SK-N-SH (cell line): ENCODE data around the gene LRMDA. TPM values are rescaled to one million over a fixed set of nuclear protein-coding genes. Genes with fewer than 3 reads are reported as not detected.

Experiments
- CTCF ChIA-PET: fragments of 300-600, 350-600 bp; formaldehyde crosslinking; extraction: SDS; loops from one replicate; lab custom pipeline; 2021; lab: Yijun Ruan, JAX
- POLR2A ChIA-PET: fragments of 350-600 bp; sonication (Branson Sonifier 250); formaldehyde crosslinking; extraction: SDS; loops from one replicate; lab custom pipeline; 2020; ENCODE audit warnings: antibody characterized with exemption, inconsistent platforms; lab: Yijun Ruan, JAX
- DNase-seq: peaks from one replicate; pipeline ENCODE4 v3.0.0; 2012
- H2AFZ ChIP-seq: fragments of 200-600 bp; sonication (generic); 2 replicates; pipeline ENCODE4 v1.8.1; 2016; ENCODE audit warnings: antibody characterized with exemption, mild to moderate bottlenecking, low read depth
- H3F3A ChIP-seq: fragments of 200-600 bp; sonication (generic); replicated peaks from 2 replicates; pipeline ENCODE3; 2016; ENCODE audit warnings: antibody characterized with exemption, mild to moderate bottlenecking; ENCODE audit not compliant: insufficient read depth
- H3K27ac ChIP-seq, 2 experiments: fragments of 200-500 bp in 1 of 2; fragments of 200-600 bp in 1 of 2; sonication (Bioruptor generic) in 1 of 2; sonication (generic), shearing (Covaris generic) in 1 of 2; 2 replicates each; pipeline versions ENCODE4 v1.5.1 to v1.6.1; 2014 to 2016; ENCODE audit warnings: low read depth in 2 of 2, inconsistent platforms in 1 of 2, low read length in 1 of 2, mild to moderate bottlenecking in 1 of 2, mixed read lengths in 1 of 2
- H3K27me3 ChIP-seq: fragments of 200-600 bp; sonication (generic), shearing (Covaris generic); 2 replicates; pipeline ENCODE4 v1.6.1; 2016; ENCODE audit warnings: mixed run types; ENCODE audit not compliant: insufficient read depth
- H3K36me3 ChIP-seq, 2 experiments: fragments of 200-500 bp in 1 of 2; fragments of 200-600 bp in 1 of 2; sonication (Bioruptor generic) in 1 of 2; sonication (generic) in 1 of 2; replicated peaks in 1 of 2; 2 replicates each; pipeline versions ENCODE3 to v1.5.1; 2014 to 2016; ENCODE audit warnings: low read length in 1 of 2, mild to moderate bottlenecking in 1 of 2; ENCODE audit not compliant: insufficient read depth in 2 of 2, control insufficient read depth in 1 of 2
- H3K4me1 ChIP-seq, 2 experiments: fragments of 200-500 bp in 1 of 2; fragments of 200-600 bp in 1 of 2; sonication (Bioruptor generic) in 1 of 2; sonication (generic), shearing (Covaris generic) in 1 of 2; 2 replicates each; pipeline versions ENCODE4 v1.5.1 to v1.6.1; 2014 to 2016; ENCODE audit warnings: low read depth in 1 of 2, low read length in 1 of 2, mixed run types in 1 of 2; ENCODE audit not compliant: insufficient read depth in 2 of 2, control insufficient read depth in 1 of 2
- H3K4me2 ChIP-seq: fragments of 200-600 bp; sonication (generic), shearing (Covaris generic); 2 replicates; pipeline ENCODE4 v1.6.1; 2017; ENCODE audit warnings: mixed run types
- H3K4me3 ChIP-seq, 2 experiments: fragments of 200-500 bp in 1 of 2; fragments of 200-600 bp in 1 of 2; sonication (Bioruptor generic) in 1 of 2; sonication (generic), shearing (Covaris generic) in 1 of 2; 2 replicates each; pipeline versions ENCODE4 v1.5.1 to v1.8.1; 2014 to 2016; ENCODE audit warnings: low read depth in 2 of 2, inconsistent platforms in 1 of 2, low read length in 1 of 2, mild to moderate bottlenecking in 1 of 2, mixed read lengths in 1 of 2, moderate library complexity in 1 of 2
- H3K79me2 ChIP-seq: fragments of 200-600 bp; sonication (generic); 2 replicates; pipeline ENCODE4 v1.8.1; 2017; ENCODE audit warnings: mild to moderate bottlenecking; ENCODE audit not compliant: insufficient read depth
- H3K9ac ChIP-seq: fragments of 200-600 bp; sonication (generic); 2 replicates; pipeline ENCODE4 v1.6.1; 2017; ENCODE audit warnings: mixed run types
- H3K9me2 ChIP-seq: fragments of 200-600 bp; sonication (generic); 2 replicates; pipeline ENCODE4 v1.6.1; 2017; ENCODE audit warnings: mixed run types
- H3K9me3 ChIP-seq: fragments of 200-600 bp; sonication (generic); 2 replicates; pipeline ENCODE4 v1.6.1; 2017; ENCODE audit warnings: mixed run types, mild to moderate bottlenecking, moderate library complexity
- H4K20me1 ChIP-seq: fragments of 200-600 bp; sonication (generic); 2 replicates; pipeline ENCODE4 v1.6.1; 2017; ENCODE audit warnings: mild to moderate bottlenecking, mixed run types; ENCODE audit not compliant: insufficient read depth
- CTCF ChIP-seq: fragments of 200-600 bp; sonication (generic); IDR thresholded peaks from 2 replicates; pipeline ENCODE4 v1.6.1; 2017; ENCODE audit warnings: antibody characterized with exemption, mild to moderate bottlenecking, moderate library complexity
- FOSL2 ChIP-seq: IDR thresholded peaks from 2 replicates; pipeline ENCODE4 v1.4.0; 2012; ENCODE audit warnings: low read depth, mild to moderate bottlenecking, moderate library complexity, borderline replicate concordance
- FOXJ3 ChIP-seq: sonication (generic); formaldehyde crosslinking; IDR thresholded peaks from 2 replicates; pipeline ENCODE4 v1.5.1; 2020; ENCODE audit warnings: mild to moderate bottlenecking, missing genetic modification reagents
- FOXM1 ChIP-seq: IDR thresholded peaks from 2 replicates; pipeline ENCODE4 v1.4.0; 2012; ENCODE audit warnings: low read depth, mild to moderate bottlenecking
- MAX ChIP-seq: IDR thresholded peaks from 2 replicates; pipeline ENCODE4 v1.4.0; 2012; ENCODE audit warnings: low read depth
- MEF2A ChIP-seq: IDR thresholded peaks from 2 replicates; pipeline ENCODE4 v1.4.0; 2012; ENCODE audit warnings: low read depth, borderline replicate concordance
- MXI1 ChIP-seq: IDR thresholded peaks from 2 replicates; pipeline ENCODE4 v1.6.1; 2012; ENCODE audit warnings: mild to moderate bottlenecking, low read depth, low read length, improper control_type of control experiment
- REST ChIP-seq: IDR thresholded peaks from 2 replicates; pipeline ENCODE4 v1.6.1; 2012; ENCODE audit warnings: mild to moderate bottlenecking, low read depth, low read length, moderate library complexity
- SMC3 ChIP-seq: IDR thresholded peaks from 2 replicates; pipeline ENCODE4 v1.6.1; 2012; ENCODE audit warnings: low read depth, low read length, improper control_type of control experiment
- USF1 ChIP-seq: IDR thresholded peaks from 2 replicates; pipeline ENCODE4 v1.4.0; 2012; ENCODE audit warnings: low read depth, borderline replicate concordance
- USF2 ChIP-seq: fragments of 150-350 bp; IDR thresholded peaks from 2 replicates; pipeline ENCODE4 v1.6.1; 2017; ENCODE audit warnings: antibody characterized with exemption, low read length, low read depth, borderline replicate concordance
- WGBS: methylation state at CpG from one replicate; pipeline ENCODE4 v1.1.6; 2017; ENCODE audit warnings: low lambda C conversion rate; 5-methylcytosine and 5-hydroxymethylcytosine counted together
- polyA plus RNA-seq, 3 experiments: library from polyadenylated mRNA; depleted of rRNA; stranded (reverse); fragments of >200 nt; gene quantifications; 2 replicates each; pipeline ENCODE4 v1.2.3, GENCODE V29; 2012

LRMDA gene
- polyA plus RNA-seq, 1 of the 3 experiments (the other 2 are of a cell fraction) = 0.95 TPM

- no peaks in the 10 kb centered on the region for H3F3A ChIP-seq
- no peaks in the 10 kb centered on the region for H3K9me3 ChIP-seq
- ChIA-PET POLR2A (no interaction called here), CTCF (interaction anchor here (1.8 kb wide), 1 partner anchor 23 kb away, joined by 4 read pairs; no protein-coding TSS in a partner anchor)
- no peaks in the 10 kb centered on the region for H3K79me2 ChIP-seq
- no peaks in the 10 kb centered on the region for H3K36me3 ChIP-seq
- 92% methylated on average over 6 of the region's 8 CpGs for WGBS
- no peaks in the 10 kb centered on the region for H3K9me2 ChIP-seq
- no peaks in the 10 kb centered on the region for H3K27me3 ChIP-seq
- no peak overlapping the region for H3K9ac ChIP-seq
- H3K4me2 ChIP-seq = no peak overlapping the region
- DNase-seq = no peak
- TF ChIP-seq MEF2A (no peak), FOXM1 (no peak), MXI1 (no peak)
- H3K27ac ChIP-seq = no peak overlapping the region
- H2AFZ ChIP-seq = no peak overlapping the region
- H4K20me1 ChIP-seq = no peaks in the 10 kb centered on the region
- no peak overlapping the region for H3K4me3 ChIP-seq
- no peaks in the 10 kb centered on the region; a peak in 1 of 4 replicates for H3K4me1 ChIP-seq
Observed at GRCh38 chr10:76085002-76085816, 653.8 kb downstream of the LRMDA start.

- CTCF ChIA-PET = no interaction called here
- H3F3A ChIP-seq = no peaks in the 10 kb centered on the region
- no peak overlapping the region for H3K4me2 ChIP-seq
- TF ChIP-seq SMC3 = no peak
- TF ChIP-seq USF2 = no peak
- TF ChIP-seq FOSL2 = no peak
- no peak for TF ChIP-seq CTCF
- no peak for TF ChIP-seq MAX
- TF ChIP-seq FOXM1 = no peak
- no peak for TF ChIP-seq FOXJ3 (CRISPR knock-in tag)
- TF ChIP-seq REST = no peak
- TF ChIP-seq USF1 = no peak
- TF ChIP-seq, all 33 proteins: peak for 0
- DNase-seq = no peak
- Histone ChIP-seq H4K20me1 (no peaks in the 10 kb centered on the region), H3K27me3 (no peaks in the 10 kb centered on the region), H3K4me1 (no peaks in the 10 kb centered on the region; a peak in 1 of 4 replicates), H3K79me2 (no peaks in the 10 kb centered on the region), H2AFZ (no peak overlapping the region), H3K9me3 (no peaks in the 10 kb centered on the region), H3K36me3 (no peaks in the 10 kb centered on the region), H3K9me2 (no peaks in the 10 kb centered on the region), H3K4me3 (no peak overlapping the region), H3K9ac (no peak overlapping the region), H3K27ac (peak overlapping the region in 1 of 2 experiments; percentile 72; a peak in 1 of 4 replicates)
- WGBS = 88% methylated on average over 4 of the region's 4 CpGs
- POLR2A ChIA-PET = no interaction called here
Observed at GRCh38 chr10:76085817-76086167, 654.4 kb downstream of the LRMDA start.
